Calu3 (cell line): Measurements from ENCODE around the gene DAZAP2. TPM values are rescaled to one million over a fixed set of nuclear protein-coding genes. Genes with fewer than 3 reads are reported as not detected.
"Not testable (repeated sequence)": the region's sequence is repeated elsewhere in the genome, so short reads cannot be mapped to it uniquely, and the experiment has no call there.

Source experiments
- BruUV-seq: library from RNA; stranded (reverse); fragments of 400-500 nt; replicated peaks from 2 replicates; lab custom pipeline; 2021; lab: Mats Ljungman, UMichigan
- CTCF ChIA-PET: fragments of 300-600 bp; sonication (Branson Sonifier 250); formaldehyde crosslinking; loops from one replicate; lab custom pipeline; 2022; ENCODE audit warnings: antibody characterized with exemption; lab: Charles Lee
- DNase-seq: peaks from one replicate; pipeline ENCODE4 v3.0.0; 2022
- H3K27ac Mint-ChIP-seq: one replicate; pipeline ENCODE4 v1.8.0; 2022; ENCODE audit warnings: mixed read lengths; ENCODE audit not compliant: unreplicated experiment
- H3K27me3 Mint-ChIP-seq: one replicate; pipeline ENCODE4 v1.8.0; 2022; ENCODE audit warnings: mixed read lengths; ENCODE audit not compliant: unreplicated experiment
- H3K36me3 Mint-ChIP-seq: one replicate; pipeline ENCODE4 v1.8.0; 2022; ENCODE audit warnings: mild to moderate bottlenecking, moderate library complexity, mixed read lengths; ENCODE audit not compliant: insufficient read depth, unreplicated experiment
- H3K4me1 Mint-ChIP-seq: one replicate; pipeline ENCODE4 v1.8.0; 2022; ENCODE audit warnings: mild to moderate bottlenecking, low read depth, mixed read lengths; ENCODE audit not compliant: unreplicated experiment
- H3K4me3 Mint-ChIP-seq: one replicate; pipeline ENCODE4 v1.8.0; 2022; ENCODE audit warnings: mild to moderate bottlenecking, low read depth, moderate library complexity, mixed read lengths; ENCODE audit not compliant: unreplicated experiment
- H3K9me3 Mint-ChIP-seq: one replicate; pipeline ENCODE4 v1.8.0; 2022; ENCODE audit warnings: low read depth, mixed read lengths; ENCODE audit not compliant: unreplicated experiment
- CTCF ChIP-seq: fragments of 200-600 bp; IDR thresholded peaks from one replicate; pipeline ENCODE4 v1.8.0; 2022; ENCODE audit warnings: antibody characterized with exemption; ENCODE audit not compliant: unreplicated experiment
- intact Hi-C: fragments of 100-400 bp; cut with micrococcal nuclease; formaldehyde crosslinking; loops from one replicate; pipeline ENCODE4 v1.10.0; 2022; ENCODE audit not compliant: unreplicated experiment
- total RNA-seq: library from RNA; stranded (reverse); gene quantifications from 2 replicates; pipeline ENCODE4 v1.2.3, GENCODE V29; 2022

DAZAP2 gene
- total RNA-seq, 1 experiment from 2014 or later: 103 TPM

- DNase-seq: peak; percentile 20
- no peak overlapping the region for H3K27ac Mint-ChIP-seq
- no TSS peak for BruUV-seq
- intact Hi-C loops: no loop called here
- no peaks in the 10 kb centered on the region for H3K9me3 Mint-ChIP-seq
- H3K27me3 Mint-ChIP-seq: no peaks in the 10 kb centered on the region
- peak overlapping the region; percentile 41 for H3K4me3 Mint-ChIP-seq
- H3K4me1 Mint-ChIP-seq: peaks cover 16% of the 10 kb centered on the region
- TF ChIP-seq CTCF: no peak
- peaks cover 11% of the 10 kb centered on the region for H3K36me3 Mint-ChIP-seq
- CTCF ChIA-PET: interaction anchor here (0.6 kb wide), 1 partner anchor 125 kb away, joined by 3 read pairs; no protein-coding TSS in a partner anchor
Observed at GRCh38 chr12:51222461-51222860, 16.2 kb upstream of the DAZAP2 start.

GRCh38 chr12:51224625-51225024 is 14.0 kb upstream of the DAZAP2 start:
- TF ChIP-seq CTCF: no peak
- Mint-ChIP-seq H3K27ac (no peak overlapping the region), H3K4me1 (peaks cover under 1% of the 10 kb centered on the region), H3K36me3 (no peaks in the 10 kb centered on the region), H3K9me3 (no peaks in the 10 kb centered on the region), H3K4me3 (no peak overlapping the region), H3K27me3 (no peaks in the 10 kb centered on the region)
- intact Hi-C loops: no loop called here
- CTCF ChIA-PET: no interaction called here
- no peak for DNase-seq
- BruUV-seq: no TSS peak

- no TSS peak for BruUV-seq
- no peak for DNase-seq
- Mint-ChIP-seq H3K4me3 (no peak overlapping the region), H3K9me3 (no peaks in the 10 kb centered on the region), H3K27me3 (no peaks in the 10 kb centered on the region), H3K36me3 (no peaks in the 10 kb centered on the region), H3K4me1 (no peaks in the 10 kb centered on the region), H3K27ac (no peak overlapping the region)
- intact Hi-C loops: no loop called here
- CTCF ChIA-PET: no interaction called here
- TF ChIP-seq CTCF: no peak
Observed at GRCh38 chr12:51225234-51225633, 13.4 kb upstream of the DAZAP2 start.

GRCh38 chr12:51225771-51226170 is 12.9 kb upstream of the DAZAP2 start:
- CTCF ChIA-PET: no interaction called here
- no TSS peak for BruUV-seq
- H3K4me3 Mint-ChIP-seq: no peak overlapping the region

GRCh38 chr12:51227112-51227511 is 11.5 kb upstream of the DAZAP2 start:
- BruUV-seq, H3K9me3 Mint-ChIP-seq, H3K27me3 Mint-ChIP-seq, DNase-seq, CTCF ChIA-PET, intact Hi-C loops, H3K4me3 Mint-ChIP-seq, H3K27ac Mint-ChIP-seq, H3K4me1 Mint-ChIP-seq, H3K36me3 Mint-ChIP-seq: not testable (repeated sequence)

More at GRCh38 chr12:51225771-51226170, 12.9 kb upstream of the DAZAP2 start:
- no peaks in the 10 kb centered on the region for H3K36me3 Mint-ChIP-seq
- no peak overlapping the region for H3K27ac Mint-ChIP-seq
- H3K9me3 Mint-ChIP-seq: no peaks in the 10 kb centered on the region
- no peak for DNase-seq
- intact Hi-C loops: no loop called here
- H3K4me1 Mint-ChIP-seq: no peaks in the 10 kb centered on the region
- no peaks in the 10 kb centered on the region for H3K27me3 Mint-ChIP-seq
- no peak for TF ChIP-seq CTCF
